Stimulated activated CD8-positive, alpha-beta memory T cell treated with anti-CD3 and anti-CD28 coated beads, Interleukin-7, amount 100 ng/mL, for 48 hours (primary cell): ENCODE data around the gene UBE2C.

Experiments used
- DNase-seq, 2 donors: peaks; one replicate each; pipeline ENCODE4 v3.0.0-alpha.2; 2020; ENCODE audit warnings: low read depth in 1 of 2; ENCODE audit errors: extremely low read depth in 1 of 2

UBE2C gene

DNA sequence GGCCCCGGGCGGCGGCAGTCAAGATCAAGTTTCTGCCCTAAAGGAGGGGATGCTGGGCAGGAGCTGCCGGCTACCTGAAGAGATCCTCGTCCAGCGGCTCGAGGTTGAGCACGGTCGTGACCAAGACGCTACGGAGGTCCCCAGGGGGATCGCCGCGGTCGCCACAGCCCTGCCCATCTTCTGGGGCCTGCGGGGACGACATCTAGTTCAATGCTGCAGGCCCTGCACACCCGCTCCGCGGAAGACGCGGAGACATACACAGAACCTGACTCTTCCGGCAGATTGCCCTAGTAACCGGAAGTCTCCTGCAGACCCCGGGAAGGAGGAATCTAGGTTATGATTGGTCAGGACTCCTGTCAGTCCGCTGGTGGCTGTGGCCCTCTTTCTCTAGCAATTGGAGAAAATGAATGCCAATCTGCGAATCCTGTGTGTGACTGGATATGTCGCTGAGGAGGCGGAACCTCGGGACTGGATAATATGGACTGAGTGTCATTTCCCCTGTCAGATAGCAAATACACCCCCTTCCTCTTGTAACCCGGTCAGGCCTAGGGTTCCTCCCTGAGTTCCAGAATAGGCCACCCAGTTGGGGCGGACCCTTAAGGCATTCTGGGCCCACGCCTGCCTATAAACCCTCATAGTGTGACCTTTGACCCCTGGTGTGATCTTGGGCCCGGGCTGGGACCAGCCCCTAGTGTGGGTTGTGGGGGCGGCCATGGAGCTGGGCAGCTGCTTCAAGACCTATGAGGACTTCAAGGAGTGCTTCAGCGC, 44.9 kb downstream of the UBE2C start, which contains the start of the genes ACOT8 and ZSWIM3:
Gene ACOT8, minus strand, starts transcription at position 279 of the 768 bp plus-strand sequence. Its CDS starts 77 bp downstream, at position 202.
Gene ZSWIM3, plus strand, starts transcription at position 501 of the 768 bp plus-strand sequence. Its CDS starts 212 bp downstream, at position 713.
- DNase-seq, result peak; percentile 75 to 93

DNA sequence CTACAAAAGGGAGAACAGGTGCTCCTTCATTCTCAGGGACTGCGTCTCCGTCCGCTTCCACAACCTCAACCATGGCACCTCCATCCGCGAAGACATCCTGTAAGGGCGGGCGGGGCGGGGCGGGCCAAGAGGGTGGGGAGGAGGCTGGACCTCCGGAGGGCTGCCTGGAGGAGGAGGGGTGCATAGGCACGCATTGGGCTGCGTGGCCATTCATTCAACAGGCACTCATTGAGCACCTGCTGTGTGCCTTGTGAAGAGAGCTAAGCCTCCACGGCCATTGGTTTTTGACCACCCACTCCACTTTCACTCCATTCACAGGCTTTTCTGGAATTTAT, 45.4 kb downstream of the UBE2C start:
- peak in 1 of 2 donors; percentile 37 for DNase-seq

DNA sequence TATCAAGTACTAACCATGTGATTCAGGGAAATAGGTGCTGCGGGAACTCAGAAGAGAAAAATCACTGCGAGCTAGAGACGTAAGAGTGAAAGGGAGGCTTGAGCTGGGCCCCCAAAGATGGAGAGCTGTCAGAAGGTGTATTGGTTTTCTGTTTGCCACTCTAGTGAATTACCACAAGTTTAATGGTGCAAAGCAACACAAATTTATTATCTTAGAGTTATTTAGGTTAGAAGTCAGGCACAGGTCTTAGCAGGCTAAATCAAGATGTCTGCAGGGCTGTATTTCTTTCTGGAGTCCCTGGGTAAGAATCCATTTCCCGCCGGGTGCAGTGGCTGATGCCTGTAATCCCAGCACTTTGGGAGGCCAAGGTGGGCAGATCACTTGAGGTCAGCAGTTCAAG, 47.5 kb downstream of the UBE2C start:
- DNase-seq, result no peak

DNA sequence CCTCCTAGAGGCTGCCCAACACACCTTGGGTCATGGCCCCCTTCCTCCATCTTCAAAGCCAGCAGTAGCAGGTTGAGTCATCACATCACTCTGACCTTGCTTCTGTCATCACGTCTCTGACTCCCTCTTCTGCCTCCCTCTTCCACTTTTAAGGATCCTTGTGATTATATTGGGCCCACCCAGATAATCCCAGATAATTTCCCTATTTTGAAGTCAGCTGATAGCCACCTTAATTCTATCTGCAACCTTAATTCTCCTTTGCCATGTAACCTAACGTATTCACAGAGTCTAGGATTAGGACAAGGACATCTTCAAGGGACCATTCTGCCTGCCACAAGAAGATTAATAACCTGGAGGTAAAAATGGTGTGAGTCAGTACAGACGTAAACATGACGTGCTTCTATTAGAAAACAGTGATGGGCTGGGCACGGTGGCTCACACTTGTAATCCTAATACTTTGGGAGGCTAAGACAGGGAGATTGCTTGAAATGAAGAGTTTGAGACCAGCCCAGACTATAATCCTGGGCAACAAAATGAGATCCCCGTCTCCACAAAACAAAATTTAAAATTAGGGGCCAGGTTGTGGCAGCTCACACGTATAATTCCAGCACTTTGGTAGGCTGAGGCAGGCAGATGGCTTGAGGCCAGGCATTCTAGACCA, 48.2 kb downstream of the UBE2C start:
- no peak for DNase-seq

DNA sequence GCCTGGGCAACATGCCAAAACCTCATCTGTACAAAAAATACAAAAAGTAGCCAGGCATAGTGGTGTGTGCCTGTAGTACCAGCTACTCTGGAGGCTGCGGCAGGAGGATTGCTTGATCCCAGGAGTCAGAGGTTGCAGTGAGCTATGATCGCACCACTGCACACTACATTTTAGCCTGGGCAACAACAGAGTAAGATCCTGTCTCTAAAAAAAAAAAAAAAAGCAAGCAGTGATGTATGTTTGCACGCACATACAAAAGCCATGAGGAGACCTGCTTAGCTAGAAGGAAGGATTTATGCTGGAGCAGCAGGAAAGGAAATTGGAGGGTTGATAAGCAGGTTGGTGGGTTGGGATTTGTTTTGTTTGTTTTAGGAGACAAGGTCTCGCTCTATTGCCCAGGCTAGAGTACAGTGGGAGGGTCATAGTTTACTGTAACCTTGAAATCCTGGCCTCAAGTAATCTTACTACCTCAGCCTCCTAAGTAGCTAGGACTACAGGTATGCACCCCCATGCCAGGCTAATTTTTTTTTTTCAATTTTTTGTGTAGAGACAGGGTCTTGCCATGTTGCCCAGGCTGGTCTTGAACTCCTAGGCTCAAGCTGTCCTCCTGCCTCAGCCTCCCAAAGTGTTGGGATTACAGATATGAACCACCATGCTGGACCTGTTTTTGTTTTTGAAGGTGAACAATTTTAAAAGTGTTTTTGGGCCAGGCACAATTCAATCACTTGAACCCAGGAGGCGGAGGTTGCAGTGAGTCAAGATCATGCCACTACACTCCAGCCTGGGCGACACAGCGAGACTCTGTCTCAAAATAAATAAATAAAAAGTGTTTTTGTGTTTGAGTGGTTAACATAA, 49.0 kb downstream of the UBE2C start:
- DNase-seq, result no peak

DNA sequence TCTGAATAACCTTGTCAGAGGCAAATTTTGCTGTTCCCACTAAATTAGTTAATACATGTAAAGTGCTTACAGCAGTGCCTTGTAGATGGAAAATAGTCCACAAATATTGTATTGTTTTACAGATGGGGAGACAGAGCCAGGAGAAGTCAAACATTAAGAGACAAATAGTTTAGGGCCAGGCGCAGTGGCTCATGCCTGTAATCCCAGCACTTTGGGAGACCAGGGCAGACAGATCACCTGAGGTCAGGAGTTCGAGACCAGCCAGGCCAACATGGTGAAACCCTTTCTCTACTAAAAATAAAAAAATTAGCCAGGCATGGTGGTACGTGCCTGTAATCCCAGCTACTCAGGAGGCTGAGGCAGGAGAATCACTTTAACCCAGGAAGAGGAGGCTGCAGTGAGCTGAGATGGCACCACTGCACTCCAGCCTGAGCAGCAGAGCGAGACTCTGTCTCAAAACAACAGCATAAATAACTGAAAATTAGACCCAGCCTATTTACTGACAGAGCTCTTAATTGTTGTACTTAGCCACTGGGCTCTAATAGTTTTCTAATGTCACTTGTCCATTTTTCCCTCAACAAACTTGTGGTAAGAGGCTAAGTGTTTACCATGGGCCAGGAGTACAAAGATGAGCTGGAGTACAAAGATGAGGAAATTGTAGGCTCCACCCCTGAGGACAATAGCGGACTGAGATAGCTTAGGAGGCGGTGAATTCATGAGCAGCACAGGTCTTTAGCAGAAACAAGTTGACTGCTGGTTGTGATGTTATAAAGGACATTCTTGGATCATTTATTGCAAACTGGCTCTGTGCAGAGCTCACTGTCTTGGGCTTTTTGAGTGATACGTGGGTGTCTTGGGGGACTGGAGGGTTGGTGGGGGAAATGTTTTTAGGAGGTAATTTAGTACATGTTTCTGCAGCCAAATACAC, 51.4 kb downstream of the UBE2C start:
- DNase-seq, result no peak

DNA sequence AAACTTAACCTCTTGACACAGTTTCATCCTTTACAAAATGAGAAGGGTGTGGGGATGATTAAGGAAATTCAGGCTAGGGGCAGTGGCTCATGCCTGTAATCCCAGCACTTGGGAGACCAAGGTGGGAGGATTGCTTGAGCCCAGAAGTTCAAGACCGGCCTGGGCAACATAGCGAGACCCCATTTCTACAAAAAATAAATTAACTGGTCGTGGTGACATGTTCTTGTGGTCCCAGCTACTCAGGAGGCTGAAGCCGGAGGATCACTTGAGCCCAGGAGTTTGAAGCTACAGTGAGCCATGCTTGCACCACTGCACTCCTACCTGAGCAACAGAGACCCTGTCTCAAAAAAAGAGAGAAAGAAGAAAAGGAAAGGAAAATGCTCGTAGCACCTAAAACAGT, 54.0 kb downstream of the UBE2C start:
- no peak for DNase-seq
